Stimulated activated CD4-positive, alpha-beta T cell treated with anti-CD3 and anti-CD28 coated beads, Interleukin-15, amount 100 ng/mL, for 48 hours (primary cell): ENCODE measurements around the gene CLEC16A.

Experiments used
- DNase-seq, 2 donors: peaks; one replicate each; pipeline ENCODE4 v3.0.0-alpha.2; 2020; ENCODE audit warnings: low read depth in 2 of 2

The CLEC16A gene

DNA sequence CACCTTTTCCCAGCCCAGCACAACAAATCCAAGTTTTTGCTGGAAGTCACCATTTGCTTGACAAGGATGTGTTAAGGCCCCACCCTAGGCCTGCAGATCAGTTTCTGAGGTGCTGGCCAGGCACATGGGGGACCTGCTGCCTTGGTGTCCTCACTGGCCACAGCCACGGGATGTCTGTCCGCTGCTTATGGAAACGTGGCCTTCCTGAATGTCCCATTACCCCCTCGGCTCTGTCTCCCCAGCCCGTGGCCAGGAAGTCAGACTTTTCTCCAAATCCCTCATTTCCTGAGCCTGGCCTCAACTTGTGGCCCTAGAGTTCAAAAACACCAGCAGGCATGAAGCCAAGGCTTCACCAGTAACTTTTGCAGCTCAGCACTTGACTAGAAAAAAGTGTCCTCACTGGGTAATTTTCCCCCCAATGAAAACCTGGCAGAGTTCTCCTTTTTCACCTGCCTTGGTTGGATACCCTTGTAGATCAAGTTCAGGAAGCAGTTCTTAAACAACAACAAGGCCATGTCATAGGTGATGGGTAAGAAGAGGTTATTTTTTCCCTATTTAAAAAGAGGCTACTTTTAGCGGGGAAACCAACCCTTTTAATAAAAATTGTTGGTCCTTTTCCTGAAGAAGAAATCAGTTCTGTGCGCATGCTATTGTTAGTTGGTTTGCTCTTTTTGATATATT is 230.9 kb downstream of the CLEC16A start:
- no peak for DNase-seq

DNA sequence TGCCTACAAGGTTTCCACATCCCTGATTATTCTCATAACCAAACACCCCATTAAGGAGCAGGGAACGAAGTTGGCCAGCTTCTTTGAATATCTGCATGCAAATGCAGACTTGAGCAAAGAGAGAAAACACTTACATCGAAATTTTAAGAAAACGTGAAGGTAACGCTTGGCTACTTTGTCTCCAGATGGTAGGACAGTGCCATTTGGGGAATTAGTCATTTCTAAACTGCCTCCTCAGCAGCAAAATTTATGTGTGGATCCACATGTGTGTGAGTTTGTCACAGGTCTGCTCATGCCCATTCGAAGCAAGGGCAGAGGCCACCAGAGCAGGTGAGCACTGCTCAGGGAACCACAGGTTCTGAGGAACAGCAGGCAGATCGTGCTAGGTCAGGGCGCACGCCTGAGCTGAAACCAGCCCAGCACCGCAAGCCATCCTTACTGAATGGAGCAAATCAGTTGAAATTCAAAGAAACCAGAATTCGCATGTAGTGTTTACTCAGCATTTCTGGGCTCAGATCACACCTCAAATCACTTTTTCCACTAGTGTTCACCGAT is 231.5 kb downstream of the CLEC16A start:
- peak; percentile 51 to 56 for DNase-seq

DNA sequence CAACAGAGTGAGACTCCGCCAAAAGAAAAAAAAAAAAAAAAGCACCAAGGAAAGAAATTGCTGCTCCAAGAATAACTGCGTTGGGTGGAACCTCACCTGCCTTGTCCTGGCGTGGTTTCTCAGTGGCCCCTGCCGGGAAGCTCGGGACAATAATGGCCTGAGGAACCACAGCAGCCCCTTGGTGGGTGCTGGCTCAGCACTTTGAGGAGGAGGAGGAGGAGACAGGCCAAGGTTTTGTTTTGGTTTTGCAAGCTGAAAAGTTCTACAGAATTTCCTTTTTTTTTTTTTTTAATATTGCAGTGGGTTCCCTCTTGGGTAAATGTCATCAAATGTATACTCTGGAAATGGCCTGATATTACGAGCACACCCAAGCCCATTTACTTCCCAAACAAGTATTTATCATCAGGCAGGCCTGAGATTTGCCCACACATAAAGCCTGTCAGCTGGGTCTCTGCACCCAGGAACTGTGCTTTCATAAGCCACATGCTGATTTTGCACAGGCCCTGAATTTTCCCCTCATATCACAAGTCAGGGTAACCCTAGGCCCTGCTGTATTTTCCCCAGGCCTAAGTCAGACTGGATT is 233.3 kb downstream of the CLEC16A start:
- no peak for DNase-seq

DNA sequence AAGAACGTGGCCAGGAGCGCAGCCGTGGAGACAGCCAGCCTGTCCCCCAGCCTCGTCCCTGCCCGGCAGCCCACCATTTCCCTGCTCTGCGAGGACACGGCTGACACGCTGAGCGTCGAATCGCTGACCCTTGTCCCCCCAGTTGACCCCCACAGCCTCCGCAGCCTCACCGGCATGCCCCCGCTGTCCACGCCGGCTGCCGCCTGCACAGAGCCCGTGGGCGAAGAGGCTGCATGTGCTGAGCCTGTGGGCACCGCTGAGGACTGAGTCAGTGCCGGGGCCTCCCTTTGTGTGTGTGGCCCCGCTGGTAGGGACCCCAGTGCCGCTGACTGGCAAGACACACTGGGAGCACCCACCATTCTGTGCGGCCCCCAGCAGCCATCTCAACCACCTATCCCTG is 234.1 kb downstream of the CLEC16A start:
- DNase-seq: no peak

DNA sequence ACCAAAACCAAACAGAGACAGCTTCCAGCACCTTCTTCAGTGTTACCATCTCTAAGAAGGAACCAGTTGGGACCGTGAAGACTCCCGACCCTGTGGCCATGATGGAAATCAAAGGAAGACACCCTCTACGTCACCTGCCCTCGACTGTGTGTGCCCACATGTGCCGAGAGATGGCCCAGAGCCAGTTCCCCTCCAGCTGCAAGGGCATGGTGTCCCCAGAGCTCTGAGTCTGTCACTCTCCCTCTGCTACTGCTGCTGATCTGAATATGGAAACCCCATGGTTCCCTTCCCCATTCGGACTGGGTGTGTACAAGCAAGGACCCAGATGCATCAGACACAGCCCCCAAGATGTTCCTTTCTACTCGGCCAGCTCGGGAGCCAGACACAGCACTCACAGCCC is 235.2 kb downstream of the CLEC16A start:
- DNase-seq: no peak

GRCh38 chr16:11180489-11180888 is 236.1 kb downstream of the CLEC16A start:
- no peak for DNase-seq

DNA sequence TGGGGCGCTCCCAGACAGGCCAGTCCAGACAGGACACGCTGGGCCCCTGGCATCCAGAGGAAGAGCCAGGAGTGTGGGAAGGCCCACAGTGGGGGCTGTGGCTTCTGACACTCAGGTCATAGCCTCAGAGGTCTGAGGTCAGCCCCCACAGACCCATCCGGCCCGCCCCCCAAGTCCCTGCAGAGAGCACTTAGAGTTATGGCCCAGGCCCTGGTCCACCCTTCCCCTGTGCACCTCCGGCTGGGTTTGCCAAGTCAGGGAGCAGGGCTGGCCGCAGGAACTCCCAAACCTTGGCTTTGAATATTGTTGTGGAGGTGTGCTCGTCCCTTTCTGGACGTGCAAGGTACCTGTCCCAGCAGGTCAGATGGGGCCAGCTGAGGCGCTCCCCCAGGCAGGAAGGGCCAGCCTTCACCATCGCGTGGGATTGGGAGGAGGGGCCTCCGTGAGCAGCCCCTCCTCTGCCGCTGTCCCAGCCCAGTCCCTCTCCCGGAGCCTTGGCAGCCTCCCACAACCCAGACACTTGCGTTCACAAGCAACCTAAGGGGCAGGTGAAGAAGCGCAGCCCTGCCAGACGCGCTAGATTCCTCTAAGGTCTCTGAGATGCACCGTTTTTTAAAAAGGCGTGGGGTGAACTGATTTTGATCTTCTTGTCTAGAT is 237.0 kb downstream of the CLEC16A start:
- no peak for DNase-seq

- peak in 1 of 2 donors; percentile 45 for DNase-seq
Measured at GRCh38 chr16:11181899-11182279, 237.5 kb downstream of the CLEC16A start.

GRCh38 chr16:11182411-11182810 is 238.0 kb downstream of the CLEC16A start:
- DNase-seq: no peak

GRCh38 chr16:11183035-11183812 is 238.9 kb downstream of the CLEC16A start:
- DNase-seq: no peak

GRCh38 chr16:11183951-11184350 is 239.6 kb downstream of the CLEC16A start:
- DNase-seq: no peak

- no peak for DNase-seq
Measured at GRCh38 chr16:11187522-11188023, 243.2 kb downstream of the CLEC16A start.

- DNase-seq: no peak
Measured at GRCh38 chr16:11188801-11189740, 244.7 kb downstream of the CLEC16A start.

DNA sequence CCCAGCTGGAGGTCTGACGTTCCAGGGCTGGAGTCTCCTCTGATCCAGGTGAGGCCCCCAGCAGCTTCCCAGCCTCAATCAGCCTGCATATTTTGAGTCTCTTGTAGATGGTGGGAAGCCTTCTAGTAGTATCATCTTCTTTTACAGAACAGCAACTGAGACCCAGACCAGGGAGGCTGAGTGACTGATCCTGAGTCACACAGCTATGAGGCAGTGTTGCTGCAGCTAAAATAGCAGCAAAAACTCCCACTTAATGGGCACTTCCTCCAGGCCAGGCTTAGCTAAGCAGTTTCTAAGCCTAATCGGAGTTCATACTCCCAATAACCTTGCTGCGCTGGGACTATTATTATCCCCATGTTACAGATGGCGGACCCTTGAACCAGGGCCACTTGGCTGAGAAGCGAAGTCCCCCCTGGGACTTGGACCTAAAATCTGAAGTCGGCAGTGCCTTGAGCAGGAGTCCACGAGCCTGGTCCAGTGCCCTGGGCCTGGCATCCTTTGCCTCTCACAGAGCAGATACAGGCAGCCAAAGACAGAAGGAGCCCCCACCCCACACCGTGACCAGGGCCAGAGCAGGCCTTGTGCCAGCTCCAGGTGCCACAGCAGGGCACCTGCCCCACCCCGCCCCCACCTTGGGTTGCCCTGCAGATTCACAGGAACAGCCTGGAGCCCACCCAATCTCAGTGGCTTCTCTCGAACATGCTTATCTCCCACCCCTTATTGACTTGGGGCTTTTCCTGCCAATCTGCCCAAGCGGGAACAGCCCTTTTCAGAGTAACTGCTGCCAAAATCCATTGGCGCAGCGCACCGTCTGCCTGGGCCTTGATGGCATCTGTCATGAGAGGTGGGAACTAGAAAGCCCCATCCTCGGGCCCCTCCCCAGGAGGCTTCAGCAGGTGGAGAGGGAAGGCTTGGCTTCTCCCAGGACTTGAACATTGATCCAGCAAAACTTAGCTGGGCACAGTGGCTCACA is 246.5 kb downstream of the CLEC16A start:
- DNase-seq: peak in 1 of 2 donors; percentile 41

GRCh38 chr16:11191665-11192064 is 247.3 kb downstream of the CLEC16A start:
- DNase-seq: no peak

DNA sequence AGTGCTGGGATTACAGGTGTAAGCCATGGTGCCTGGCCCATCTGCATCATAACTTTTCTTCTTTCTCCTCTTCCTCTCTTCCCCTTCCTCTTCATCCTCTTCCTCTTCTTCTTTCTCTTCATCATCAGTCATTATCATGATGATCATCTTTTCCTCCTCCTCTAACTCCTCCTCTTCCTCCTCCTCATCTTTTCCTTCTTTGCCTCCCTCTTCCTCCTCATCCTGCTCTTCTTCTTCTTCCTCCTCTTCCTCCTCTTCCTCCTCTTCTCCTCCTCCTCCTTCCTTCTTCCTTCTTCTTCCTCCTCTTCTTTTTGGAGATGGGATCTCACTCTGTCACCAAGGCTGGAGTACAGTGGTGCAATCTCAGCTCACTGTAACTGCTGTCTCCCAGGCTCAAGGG is 249.1 kb downstream of the CLEC16A start:
- no peak for DNase-seq

GRCh38 chr16:11194913-11195312 is 250.5 kb downstream of the CLEC16A start:
- no peak for DNase-seq

DNA sequence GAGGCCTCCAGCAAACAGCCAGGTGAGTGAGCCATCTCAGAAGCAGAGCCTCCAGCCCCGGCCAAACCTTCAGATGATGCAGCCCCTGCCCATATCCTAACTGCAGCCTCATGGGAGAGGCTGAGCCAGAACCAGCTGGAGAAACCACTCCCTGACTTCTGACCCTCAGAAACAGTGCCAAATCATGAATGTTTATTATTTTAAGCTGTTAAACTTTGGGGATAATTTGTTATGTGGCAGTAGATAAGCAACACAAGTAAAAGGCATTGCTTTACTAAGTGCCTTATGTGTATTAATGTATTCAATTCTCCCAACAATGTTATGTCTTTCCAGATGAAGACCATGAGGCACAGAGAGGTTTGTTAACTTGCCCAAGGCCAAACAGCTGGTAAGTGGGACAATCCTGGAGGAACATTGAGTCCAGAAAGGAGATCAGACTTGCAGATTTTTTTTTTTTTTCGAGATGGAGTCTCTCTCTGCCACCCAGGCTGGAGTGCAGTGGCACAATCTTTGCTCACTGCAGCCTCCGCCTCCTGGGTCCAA is 252.0 kb downstream of the CLEC16A start:
- no peak for DNase-seq

DNA sequence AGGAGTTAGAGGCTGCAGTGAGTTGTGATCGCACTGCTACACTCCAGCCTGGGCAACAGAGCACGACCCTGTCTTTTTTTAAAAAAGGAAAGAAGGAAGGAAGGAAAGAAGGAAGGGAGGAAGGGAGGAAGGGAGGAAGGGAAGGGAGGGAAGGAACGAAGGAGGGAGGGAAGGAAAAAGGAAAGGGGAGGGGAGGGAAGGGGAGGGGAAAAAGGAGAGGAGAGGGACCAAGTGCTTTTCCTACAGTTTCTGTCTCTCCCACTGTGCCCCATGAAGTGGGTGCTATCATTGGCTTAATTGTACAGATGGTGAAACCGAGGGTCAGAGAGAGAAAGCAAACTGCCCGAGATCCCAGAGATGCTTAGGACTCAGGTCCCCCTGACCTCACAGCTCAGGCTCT is 254.0 kb downstream of the CLEC16A start:
- DNase-seq: no peak
